ENCODE measurements around the gene TOMM20L.

Gene TOMM20L

GRCh38 chr14:58362798-58363412, 32.8 kb upstream of the TOMM20L start:
- TF ChIP-seq RAD21 (IDR thresholded peaks at IDR 0.05; ENCODE audit: low read depth) (peak; percentile 29; the same call in 1 of the 2 replicates), REST (IDR thresholded peaks at IDR 0.05; ENCODE audit: low read depth) (no peak)

GRCh38 chr14:58364316-58364715, 31.4 kb upstream of the TOMM20L start:
- TF ChIP-seq FOXM1 (IDR thresholded peaks at IDR 0.05; ENCODE audit: borderline replicate concordance, low read depth) (no peak), TAF1 (IDR thresholded peaks at IDR 0.05; ENCODE audit: low read depth) (no peak), TEAD4 (IDR thresholded peaks at IDR 0.05) (no peak), YY1 (IDR thresholded peaks at IDR 0.05; ENCODE audit: low read depth) (no peak), EGR1 (IDR thresholded peaks at IDR 0.05) (no peak), NFIC (IDR thresholded peaks at IDR 0.05) (no peak), ZBTB7A (IDR thresholded peaks at IDR 0.05; ENCODE audit: low read depth) (no peak)

GRCh38 chr14:58367296-58367695, 28.4 kb upstream of the TOMM20L start:
- TF ChIP-seq CREB1 (IDR thresholded peaks at IDR 0.05; ENCODE audit: low read depth) (no peak), RAD21 (IDR thresholded peaks at IDR 0.05; ENCODE audit: low read depth) (no peak), TEAD4 (IDR thresholded peaks at IDR 0.05) (no peak), EGR1 (IDR thresholded peaks at IDR 0.05) (no peak), USF1 (IDR thresholded peaks at IDR 0.05) (no peak)

- TF ChIP-seq CEBPB (IDR thresholded peaks at IDR 0.05) (no peak), TAF1 (IDR thresholded peaks at IDR 0.05; ENCODE audit: low read depth) (no peak), TEAD4 (IDR thresholded peaks at IDR 0.05) (no peak), EP300 (IDR thresholded peaks at IDR 0.05; ENCODE audit: borderline replicate concordance) (no peak), REST (IDR thresholded peaks at IDR 0.05; ENCODE audit: low read depth) (no peak), TCF12 (IDR thresholded peaks at IDR 0.05; ENCODE audit: low read depth) (no peak), FOXM1 (IDR thresholded peaks at IDR 0.05; ENCODE audit: borderline replicate concordance, low read depth) (no peak), USF1 (IDR thresholded peaks at IDR 0.05) (no peak), ZBTB7A (IDR thresholded peaks at IDR 0.05; ENCODE audit: low read depth) (no peak), NFIC (IDR thresholded peaks at IDR 0.05) (no peak)
Observed at GRCh38 chr14:58368956-58369355, 26.8 kb upstream of the TOMM20L start.

GRCh38 chr14:58376791-58377190, 18.9 kb upstream of the TOMM20L start:
- TF ChIP-seq CEBPB (IDR thresholded peaks at IDR 0.05) (no peak), USF1 (IDR thresholded peaks at IDR 0.05) (no peak), MAX (IDR thresholded peaks at IDR 0.05) (no peak), TCF12 (IDR thresholded peaks at IDR 0.05; ENCODE audit: low read depth) (no peak), EGR1 (IDR thresholded peaks at IDR 0.05) (no peak), EP300 (IDR thresholded peaks at IDR 0.05; ENCODE audit: borderline replicate concordance) (no peak), TEAD4 (IDR thresholded peaks at IDR 0.05) (no peak), RAD21 (IDR thresholded peaks at IDR 0.05; ENCODE audit: low read depth) (no peak), YY1 (IDR thresholded peaks at IDR 0.05; ENCODE audit: low read depth) (no peak), ZBTB7A (IDR thresholded peaks at IDR 0.05; ENCODE audit: low read depth) (no peak), TAF1 (IDR thresholded peaks at IDR 0.05; ENCODE audit: low read depth) (no peak), CREB1 (IDR thresholded peaks at IDR 0.05; ENCODE audit: low read depth) (no peak), REST (IDR thresholded peaks at IDR 0.05; ENCODE audit: low read depth) (no peak), NFIC (IDR thresholded peaks at IDR 0.05) (no peak)
